ENCODE data around the gene SDSL.

SDSL gene

DNA sequence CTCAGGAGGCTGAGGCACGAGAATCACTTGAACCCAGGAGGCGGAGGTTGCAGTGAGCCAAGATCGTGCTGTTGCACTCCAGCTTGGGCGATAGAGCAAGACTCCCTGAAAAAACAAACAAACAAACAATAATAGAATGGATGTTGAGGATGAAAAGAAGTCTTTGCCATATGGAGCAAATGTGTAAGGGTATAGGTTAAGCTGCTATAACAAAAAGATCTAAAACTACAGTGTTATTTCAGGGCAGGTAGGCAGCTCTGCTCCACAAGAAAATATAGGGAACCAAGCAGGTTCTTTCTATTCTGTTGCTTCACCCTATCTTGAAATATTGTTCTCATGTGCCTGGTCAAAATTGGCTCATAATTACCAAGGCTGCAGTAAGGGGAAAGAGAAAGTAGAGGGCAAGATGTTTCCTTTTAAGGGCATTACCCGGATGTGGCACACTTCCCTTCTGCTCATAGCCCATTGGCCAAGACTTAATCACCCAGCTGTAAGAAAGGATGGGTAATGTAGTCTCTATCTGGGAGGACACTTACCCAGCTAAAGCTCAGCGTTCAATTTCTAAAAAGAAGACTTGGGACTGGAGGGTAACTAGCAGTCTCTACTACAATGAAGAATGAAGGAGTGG, 23.5 kb downstream of the SDSL start:
- ATAC-seq, result peak; percentile 80
- TF ChIP-seq SNAI2 (CRISPR knock-in tag; IDR thresholded peaks at IDR 0.05) (no peak), BACH2 (CRISPR knock-in tag; IDR thresholded peaks at IDR 0.05; ENCODE audit: borderline replicate concordance) (no peak), GLIS3 (CRISPR knock-in tag; IDR thresholded peaks at IDR 0.05) (no peak), RARB (CRISPR knock-in tag; IDR thresholded peaks at IDR 0.05) (no peak), ZNF70 (CRISPR knock-in tag; IDR thresholded peaks at IDR 0.05) (no peak), ESRRG (CRISPR knock-in tag; IDR thresholded peaks at IDR 0.05) (no peak), ZNF8 (CRISPR knock-in tag; IDR thresholded peaks at IDR 0.05) (no peak), ISL1 (CRISPR knock-in tag; IDR thresholded peaks at IDR 0.05) (no peak), ZC3H10 (CRISPR knock-in tag; IDR thresholded peaks at IDR 0.05) (no peak), ZFP3 (CRISPR knock-in tag; IDR thresholded peaks at IDR 0.05) (no peak), CSRNP3 (CRISPR knock-in tag; IDR thresholded peaks at IDR 0.05) (no peak), PPARA (CRISPR knock-in tag; IDR thresholded peaks at IDR 0.05; ENCODE audit: borderline replicate concordance) (no peak), ZNF565 (CRISPR knock-in tag; conservative IDR thresholded peaks at IDR 0.05; ENCODE audit: low read depth) (no peak), ARNTL (CRISPR knock-in tag; IDR thresholded peaks at IDR 0.05; ENCODE audit: borderline replicate concordance, low read depth) (no peak), TCF4 (CRISPR knock-in tag; IDR thresholded peaks at IDR 0.05; ENCODE audit: borderline replicate concordance) (no peak)
- TF ChIP-seq, protein P1, sequence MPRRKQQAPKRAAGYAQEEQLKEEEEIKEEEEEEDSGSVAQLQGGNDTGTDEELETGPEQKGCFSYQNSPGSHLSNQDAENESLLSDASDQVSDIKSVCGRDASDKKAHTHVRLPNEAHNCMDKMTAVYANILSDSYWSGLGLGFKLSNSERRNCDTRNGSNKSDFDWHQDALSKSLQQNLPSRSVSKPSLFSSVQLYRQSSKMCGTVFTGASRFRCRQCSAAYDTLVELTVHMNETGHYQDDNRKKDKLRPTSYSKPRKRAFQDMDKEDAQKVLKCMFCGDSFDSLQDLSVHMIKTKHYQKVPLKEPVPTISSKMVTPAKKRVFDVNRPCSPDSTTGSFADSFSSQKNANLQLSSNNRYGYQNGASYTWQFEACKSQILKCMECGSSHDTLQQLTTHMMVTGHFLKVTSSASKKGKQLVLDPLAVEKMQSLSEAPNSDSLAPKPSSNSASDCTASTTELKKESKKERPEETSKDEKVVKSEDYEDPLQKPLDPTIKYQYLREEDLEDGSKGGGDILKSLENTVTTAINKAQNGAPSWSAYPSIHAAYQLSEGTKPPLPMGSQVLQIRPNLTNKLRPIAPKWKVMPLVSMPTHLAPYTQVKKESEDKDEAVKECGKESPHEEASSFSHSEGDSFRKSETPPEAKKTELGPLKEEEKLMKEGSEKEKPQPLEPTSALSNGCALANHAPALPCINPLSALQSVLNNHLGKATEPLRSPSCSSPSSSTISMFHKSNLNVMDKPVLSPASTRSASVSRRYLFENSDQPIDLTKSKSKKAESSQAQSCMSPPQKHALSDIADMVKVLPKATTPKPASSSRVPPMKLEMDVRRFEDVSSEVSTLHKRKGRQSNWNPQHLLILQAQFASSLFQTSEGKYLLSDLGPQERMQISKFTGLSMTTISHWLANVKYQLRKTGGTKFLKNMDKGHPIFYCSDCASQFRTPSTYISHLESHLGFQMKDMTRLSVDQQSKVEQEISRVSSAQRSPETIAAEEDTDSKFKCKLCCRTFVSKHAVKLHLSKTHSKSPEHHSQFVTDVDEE (CRISPR knock-in tag; IDR thresholded peaks at IDR 0.05), result no peak
- TF ChIP-seq, protein P2, sequence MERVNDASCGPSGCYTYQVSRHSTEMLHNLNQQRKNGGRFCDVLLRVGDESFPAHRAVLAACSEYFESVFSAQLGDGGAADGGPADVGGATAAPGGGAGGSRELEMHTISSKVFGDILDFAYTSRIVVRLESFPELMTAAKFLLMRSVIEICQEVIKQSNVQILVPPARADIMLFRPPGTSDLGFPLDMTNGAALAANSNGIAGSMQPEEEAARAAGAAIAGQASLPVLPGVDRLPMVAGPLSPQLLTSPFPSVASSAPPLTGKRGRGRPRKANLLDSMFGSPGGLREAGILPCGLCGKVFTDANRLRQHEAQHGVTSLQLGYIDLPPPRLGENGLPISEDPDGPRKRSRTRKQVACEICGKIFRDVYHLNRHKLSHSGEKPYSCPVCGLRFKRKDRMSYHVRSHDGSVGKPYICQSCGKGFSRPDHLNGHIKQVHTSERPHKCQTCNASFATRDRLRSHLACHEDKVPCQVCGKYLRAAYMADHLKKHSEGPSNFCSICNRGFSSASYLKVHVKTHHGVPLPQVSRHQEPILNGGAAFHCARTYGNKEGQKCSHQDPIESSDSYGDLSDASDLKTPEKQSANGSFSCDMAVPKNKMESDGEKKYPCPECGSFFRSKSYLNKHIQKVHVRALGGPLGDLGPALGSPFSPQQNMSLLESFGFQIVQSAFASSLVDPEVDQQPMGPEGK (CRISPR knock-in tag; IDR thresholded peaks at IDR 0.05; ENCODE audit: borderline replicate concordance), result no peak
- TF ChIP-seq, protein P3, sequence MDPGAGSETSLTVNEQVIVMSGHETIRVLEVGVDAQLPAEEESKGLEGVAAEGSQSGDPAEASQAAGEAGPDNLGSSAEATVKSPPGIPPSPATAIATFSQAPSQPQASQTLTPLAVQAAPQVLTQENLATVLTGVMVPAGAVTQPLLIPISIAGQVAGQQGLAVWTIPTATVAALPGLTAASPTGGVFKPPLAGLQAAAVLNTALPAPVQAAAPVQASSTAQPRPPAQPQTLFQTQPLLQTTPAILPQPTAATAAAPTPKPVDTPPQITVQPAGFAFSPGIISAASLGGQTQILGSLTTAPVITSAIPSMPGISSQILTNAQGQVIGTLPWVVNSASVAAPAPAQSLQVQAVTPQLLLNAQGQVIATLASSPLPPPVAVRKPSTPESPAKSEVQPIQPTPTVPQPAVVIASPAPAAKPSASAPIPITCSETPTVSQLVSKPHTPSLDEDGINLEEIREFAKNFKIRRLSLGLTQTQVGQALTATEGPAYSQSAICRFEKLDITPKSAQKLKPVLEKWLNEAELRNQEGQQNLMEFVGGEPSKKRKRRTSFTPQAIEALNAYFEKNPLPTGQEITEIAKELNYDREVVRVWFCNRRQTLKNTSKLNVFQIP (CRISPR knock-in tag; IDR thresholded peaks at IDR 0.05; ENCODE audit: borderline replicate concordance, low read depth), result no peak
- TF ChIP-seq, protein P4, sequence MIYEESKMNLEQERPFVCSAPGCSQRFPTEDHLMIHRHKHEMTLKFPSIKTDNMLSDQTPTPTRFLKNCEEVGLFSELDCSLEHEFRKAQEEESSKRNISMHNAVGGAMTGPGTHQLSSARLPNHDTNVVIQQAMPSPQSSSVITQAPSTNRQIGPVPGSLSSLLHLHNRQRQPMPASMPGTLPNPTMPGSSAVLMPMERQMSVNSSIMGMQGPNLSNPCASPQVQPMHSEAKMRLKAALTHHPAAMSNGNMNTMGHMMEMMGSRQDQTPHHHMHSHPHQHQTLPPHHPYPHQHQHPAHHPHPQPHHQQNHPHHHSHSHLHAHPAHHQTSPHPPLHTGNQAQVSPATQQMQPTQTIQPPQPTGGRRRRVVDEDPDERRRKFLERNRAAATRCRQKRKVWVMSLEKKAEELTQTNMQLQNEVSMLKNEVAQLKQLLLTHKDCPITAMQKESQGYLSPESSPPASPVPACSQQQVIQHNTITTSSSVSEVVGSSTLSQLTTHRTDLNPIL (CRISPR knock-in tag; IDR thresholded peaks at IDR 0.05; ENCODE audit: low read depth), result no peak

DNA sequence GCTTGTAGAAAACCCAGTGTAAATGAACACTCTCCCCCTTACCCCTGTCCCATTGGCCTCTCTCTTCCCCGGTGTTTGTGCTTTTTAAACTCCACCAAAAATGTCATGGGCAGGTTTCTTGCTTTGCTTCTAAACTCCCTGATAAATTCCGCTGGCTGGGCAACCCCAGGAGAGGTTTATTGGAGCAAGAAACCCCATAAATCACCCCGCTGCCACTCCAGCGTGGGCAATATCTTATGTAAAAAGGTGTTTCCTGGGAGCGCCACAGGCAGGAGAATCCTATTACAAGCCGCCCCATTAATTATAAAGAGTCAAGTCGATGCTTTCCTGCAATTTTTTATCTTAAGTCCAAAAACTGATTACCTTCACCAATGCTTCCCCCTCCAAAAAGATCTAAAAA, 26.7 kb downstream of the SDSL start:
- ATAC-seq, result no peak
- TF ChIP-seq, protein P4 (CRISPR knock-in tag; IDR thresholded peaks at IDR 0.05; ENCODE audit: low read depth), result no peak
- TF ChIP-seq ZFP30 (CRISPR knock-in tag; IDR thresholded peaks at IDR 0.05) (no peak), ZNF565 (CRISPR knock-in tag; conservative IDR thresholded peaks at IDR 0.05; ENCODE audit: low read depth) (no peak), RARB (CRISPR knock-in tag; IDR thresholded peaks at IDR 0.05) (no peak), BACH2 (CRISPR knock-in tag; IDR thresholded peaks at IDR 0.05; ENCODE audit: borderline replicate concordance) (no peak), ESRRG (CRISPR knock-in tag; IDR thresholded peaks at IDR 0.05) (no peak), ISL1 (CRISPR knock-in tag; IDR thresholded peaks at IDR 0.05) (no peak), CSRNP3 (CRISPR knock-in tag; IDR thresholded peaks at IDR 0.05) (no peak), TCF4 (CRISPR knock-in tag; IDR thresholded peaks at IDR 0.05; ENCODE audit: borderline replicate concordance) (no peak), ARNTL (CRISPR knock-in tag; IDR thresholded peaks at IDR 0.05; ENCODE audit: borderline replicate concordance, low read depth) (no peak)
- TF ChIP-seq, protein P2 (CRISPR knock-in tag; IDR thresholded peaks at IDR 0.05; ENCODE audit: borderline replicate concordance), result no peak
- TF ChIP-seq, protein P1 (CRISPR knock-in tag; IDR thresholded peaks at IDR 0.05), result no peak
